ENCODE data around the gene DEFB119. TPM values are rescaled to one million over a fixed set of nuclear protein-coding genes. Genes with fewer than 3 reads are reported as not detected.

DEFB119 gene
- total RNA-seq, 1 experiment from 2014 or later: not detected

- TF ChIP-seq SRF (IDR thresholded peaks at IDR 0.05; ENCODE audit: low read depth) (no peak), ZNF274 (IDR thresholded peaks at IDR 0.05; ENCODE audit: low read depth, low read length) (no peak), FOSL1 (IDR thresholded peaks at IDR 0.05; ENCODE audit: low read depth) (no peak), ELF1 (IDR thresholded peaks at IDR 0.05; ENCODE audit: borderline replicate concordance, low read depth) (no peak), POLR2AphosphoS5 (IDR thresholded peaks at IDR 0.05; ENCODE audit: low read depth, low read length) (no peak)
Measured at GRCh38 chr20:31406115-31406514, 15.7 kb upstream of the DEFB119 start, which contains the start of gene DEFB121 (continued).

- no peak for ATAC-seq
- Histone ChIP-seq H3K9ac (ENCODE audit: low read length) (no peak overlapping the region), H3K79me2 (ENCODE audit: insufficient read depth, low read length) (no peaks in the 10 kb centered on the region), H3K4me1 (ENCODE audit: control insufficient read depth in 1 of 2, insufficient read depth in 2 of 2, low read length in 2 of 2) (no peaks in the 10 kb centered on the region), H3K4me2 (ENCODE audit: low read length) (no peak overlapping the region), H3K27ac (ENCODE audit: low read depth, low read length) (no peak overlapping the region), H4K20me1 (ENCODE audit: insufficient read depth) (no peaks in the 10 kb centered on the region), H3K9me2 (ENCODE audit: insufficient read depth) (no peaks in the 10 kb centered on the region), H3K36me3 (ENCODE audit: control insufficient read depth in 1 of 2, insufficient read depth in 2 of 2, low read length in 2 of 2) (no peaks in the 10 kb centered on the region), H3K4me3 (replicated peaks in 1 of 2; ENCODE audit: low read depth in 1 of 2, low read length in 2 of 2) (no peak overlapping the region), H3K9me3 (ENCODE audit: control insufficient read depth in 1 of 2, insufficient read depth in 1 of 2, low read depth in 1 of 2, low read length in 2 of 2) (no peaks in the 10 kb centered on the region), H3K27me3 (ENCODE audit: insufficient read depth, low read length) (peaks cover 23% of the 10 kb centered on the region), H2AFZ (ENCODE audit: low read depth, low read length, poor library complexity, severe bottlenecking) (no peak overlapping the region)
- TF ChIP-seq TCF7L2 (IDR thresholded peaks at IDR 0.05; ENCODE audit: borderline replicate concordance, extremely low read depth, insufficient read depth, insufficient read length) (no peak), SP1 (IDR thresholded peaks at IDR 0.05; ENCODE audit: low read depth) (no peak), EZH2phosphoT487 (IDR thresholded peaks at IDR 0.05; ENCODE audit: borderline replicate concordance) (no peak), CEBPB (IDR thresholded peaks at IDR 0.05; ENCODE audit: low read depth) (no peak), ATF3 (IDR thresholded peaks at IDR 0.05) (no peak), SRF (IDR thresholded peaks at IDR 0.05; ENCODE audit: low read depth) (no peak), SIN3A (IDR thresholded peaks at IDR 0.05; ENCODE audit: low read depth) (no peak), ZFX (IDR thresholded peaks at IDR 0.05) (no peak), FOSL1 (IDR thresholded peaks at IDR 0.05; ENCODE audit: low read depth) (no peak), RAD21 (IDR thresholded peaks at IDR 0.05; ENCODE audit: low read depth) (no peak)
- ChIA-PET CTCF (no interaction called here), RAD21 (ENCODE audit: low non-redundant PET in 1 of 2, low total read pairs in 2 of 2, uncharacterized antibody in 2 of 2, unreplicated experiment in 2 of 2) (no interaction called here), POLR2A (no interaction called here)
- intact Hi-C loops (cut with micrococcal nuclease): no loop called here
- no peak for DNase-seq (ENCODE audit: low read depth, low spot score)
- no TSS peak for BruUV-seq (replicated peaks)
Measured at GRCh38 chr20:31403886-31404285, 13.5 kb upstream of the DEFB119 start.

Data from HCT116 (cell line).